ENCODE measurements around the gene NTNG1. TPM values are rescaled to one million over a fixed set of nuclear protein-coding genes. Genes with fewer than 3 reads are reported as not detected.

NTNG1 gene
- total and polyA plus RNA-seq, 2 of the 4 experiments (the other 2 are of a cell fraction): 1.2 to 2.3 TPM

DNA sequence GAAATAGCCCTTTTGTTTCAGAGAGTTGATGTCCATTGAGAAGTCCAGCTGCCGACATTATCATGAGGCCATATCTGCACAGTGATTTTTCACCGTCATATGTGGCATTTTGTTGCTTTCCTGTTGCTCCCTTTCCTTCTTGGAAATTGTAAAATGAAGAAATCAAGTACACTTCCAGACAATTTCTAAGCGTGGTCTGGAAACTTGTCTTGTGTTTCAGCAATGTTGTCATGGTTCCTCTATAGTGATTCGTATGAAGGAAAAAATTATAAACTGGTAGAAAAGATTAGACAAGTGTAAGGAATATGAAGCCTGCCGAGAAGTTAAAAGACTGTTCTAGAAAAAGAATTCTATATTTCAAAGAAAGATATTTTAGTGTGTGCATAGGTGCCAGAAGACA lies 17.7 kb downstream of the NTNG1 start:
- in situ Hi-C loops (cut with MboI; ENCODE audit: low sequenced_read_pairs) (no loop called here), dilution Hi-C loops (cut with HindIII; ENCODE audit: low sequenced_read_pairs, unreplicated experiment) (no loop called here), intact Hi-C loops (cut with micrococcal nuclease) (loop anchor here (10.0 kb wide), 1 partner anchor 1884 kb away; no protein-coding TSS in a partner anchor)
- Histone ChIP-seq H3K18ac (ENCODE audit: low read depth, low read length) (no peak overlapping the region), H2BK20ac (ENCODE audit: low read depth, low read length) (no peak overlapping the region), H3K56ac (ENCODE audit: extremely low read depth, insufficient read depth, low read length) (no peak overlapping the region), H3K23ac (ENCODE audit: low read depth, low read length) (no peak overlapping the region), H3K27me3 (ENCODE audit: control insufficient read depth, insufficient read depth, low read length) (no peaks in the 10 kb centered on the region), H3K4ac (ENCODE audit: low read depth, low read length) (no peak overlapping the region), H2BK120ac (ENCODE audit: low read depth, low read length) (no peak overlapping the region), H2BK15ac (ENCODE audit: low read depth, low read length) (no peak overlapping the region), H3K9me1 (ENCODE audit: insufficient read depth, low read length) (no peaks in the 10 kb centered on the region), H2AK5ac (ENCODE audit: low read depth, low read length) (no peak overlapping the region), H3K4me3 (ENCODE audit: insufficient read depth, low read depth, low read length) (no peak overlapping the region), H3K36me3 (ENCODE audit: control insufficient read depth, insufficient read depth, low read length) (no peaks in the 10 kb centered on the region), H4K5ac (ENCODE audit: low read depth, low read length) (no peak overlapping the region), H2AK9ac (replicated peaks; ENCODE audit: low read depth, low read length, poor library complexity) (no peak overlapping the region), H3K27ac (ENCODE audit: insufficient read depth, low read length) (no peak overlapping the region), H4K8ac (ENCODE audit: low read depth in 2 of 2, low read length in 2 of 2) (no peak overlapping the region), H3K9me3 (ENCODE audit: control insufficient read depth, insufficient read depth, low read length) (no peaks in the 10 kb centered on the region), H3K79me1 (ENCODE audit: low read depth in 1 of 2, low read length in 2 of 2) (no peaks in the 10 kb centered on the region), H3K4me2 (ENCODE audit: low read depth, low read length) (no peak overlapping the region), H4K91ac (ENCODE audit: insufficient read depth, low read depth, low read length) (no peak overlapping the region), H3K4me1 (ENCODE audit: control insufficient read depth, insufficient read depth, low read length) (no peaks in the 10 kb centered on the region), H3K14ac (replicated peaks; ENCODE audit: low read depth, low read length) (no peak overlapping the region), H2AFZ (replicated peaks; ENCODE audit: low read length, poor library complexity) (no peak overlapping the region), H4K20me1 (ENCODE audit: insufficient read depth, low read length) (no peaks in the 10 kb centered on the region), H3K9ac (ENCODE audit: low read depth, low read length) (no peak overlapping the region), H2BK5ac (ENCODE audit: low read depth, low read length, poor library complexity, severe bottlenecking) (no peak overlapping the region)
- POLR2A ChIA-PET (ENCODE audit: unreplicated experiment): no interaction called here
- ATAC-seq (ENCODE audit: low read depth): no peak
- WGBS, 2 experiments (ENCODE audit: extremely low coverage in 2 of 2, insufficient read length in 1 of 2): 60% methylated on average over 1 of the region's 5 CpGs; no CpG with 5 or more reads in 1 of the 2 experiments
- no peak for TF ChIP-seq MAFK (IDR thresholded peaks at IDR 0.05; ENCODE audit: low read depth, low read length)
- no peak for TF ChIP-seq CHD1 (IDR thresholded peaks at IDR 0.05; ENCODE audit: low read depth, low read length)
- no peak for TF ChIP-seq RFX5 (IDR thresholded peaks at IDR 0.05; ENCODE audit: low read depth, low read length)
- no peak for TF ChIP-seq MAZ (IDR thresholded peaks at IDR 0.05; ENCODE audit: borderline replicate concordance, low read depth, low read length)
- TF ChIP-seq BHLHE40 (IDR thresholded peaks at IDR 0.05; ENCODE audit: low read depth, low read length): no peak
- TF ChIP-seq FOS (IDR thresholded peaks at IDR 0.05; ENCODE audit: low read depth, low read length): no peak
- no peak for TF ChIP-seq RCOR1 (IDR thresholded peaks at IDR 0.05; ENCODE audit: insufficient replicate concordance, low read length)
- no peak for TF ChIP-seq CEBPB (IDR thresholded peaks at IDR 0.05; ENCODE audit: low read depth, low read length)
- no peak for TF ChIP-seq SMC3 (IDR thresholded peaks at IDR 0.05; ENCODE audit: low read depth, low read length)
- no peak for TF ChIP-seq NFE2L2 (IDR thresholded peaks at IDR 0.05; ENCODE audit: low read depth, low read length)
- no peak for TF ChIP-seq POLR2A (IDR thresholded peaks at IDR 0.05; ENCODE audit: low read depth, low read length)
- BruUV-seq (replicated peaks): no TSS peak
- DNase-seq: no peak
- CTCF ChIA-PET: no interaction called here

Data from IMR-90 (cell line).